ENCODE data around the gene SLC11A1.

SLC11A1 gene

DNA sequence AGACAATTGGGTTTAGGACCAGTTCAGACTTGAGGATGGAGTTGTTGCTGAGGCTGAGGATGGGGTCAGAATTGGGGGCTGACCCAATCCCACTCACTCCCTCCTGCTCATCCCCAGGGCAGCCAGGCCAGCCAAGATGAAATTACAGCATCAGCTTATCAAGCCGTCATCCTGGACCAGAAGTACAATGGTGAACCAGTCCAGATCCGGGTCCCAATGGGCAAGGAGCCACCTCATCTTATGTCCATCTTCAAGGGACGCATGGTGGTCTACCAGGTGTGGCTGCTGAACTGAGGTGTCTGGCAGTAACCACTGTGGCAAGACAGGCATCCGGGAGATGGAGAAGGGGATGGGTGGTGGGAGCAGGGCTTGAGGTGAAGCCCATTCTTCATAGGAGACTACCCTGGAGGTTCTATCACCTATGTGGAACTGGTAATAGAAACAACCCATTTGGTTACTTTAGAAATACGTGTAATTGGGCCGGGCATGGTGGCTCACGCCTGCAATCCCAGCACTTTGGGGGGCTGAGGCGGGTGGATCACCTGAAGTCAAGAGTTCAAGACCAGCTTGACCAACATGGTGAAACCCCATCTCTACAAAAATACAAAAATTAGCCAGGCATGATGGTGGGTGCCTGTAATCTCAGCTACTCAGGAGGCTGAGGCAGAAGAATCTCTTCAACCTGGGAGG is 50.7 kb downstream of the SLC11A1 start:
- DNase-seq = no peak

DNA sequence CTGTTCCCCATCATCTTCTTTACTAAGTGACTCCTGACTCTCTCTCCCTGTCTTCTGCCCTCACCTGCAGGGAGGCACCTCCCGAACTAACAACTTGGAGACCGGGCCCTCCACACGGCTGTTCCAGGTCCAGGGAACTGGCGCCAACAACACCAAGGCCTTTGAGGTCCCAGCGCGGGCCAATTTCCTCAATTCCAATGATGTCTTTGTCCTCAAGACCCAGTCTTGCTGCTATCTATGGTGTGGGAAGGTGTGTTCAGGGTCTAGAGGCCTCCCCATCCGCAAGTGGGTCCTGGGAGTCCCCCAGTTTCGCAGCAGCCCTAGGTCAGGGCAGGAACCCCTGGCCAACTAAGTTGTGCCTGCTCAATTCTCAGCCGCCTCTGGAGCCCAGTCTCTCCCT is 52.4 kb downstream of the SLC11A1 start:
- DNase-seq = no peak

DNA sequence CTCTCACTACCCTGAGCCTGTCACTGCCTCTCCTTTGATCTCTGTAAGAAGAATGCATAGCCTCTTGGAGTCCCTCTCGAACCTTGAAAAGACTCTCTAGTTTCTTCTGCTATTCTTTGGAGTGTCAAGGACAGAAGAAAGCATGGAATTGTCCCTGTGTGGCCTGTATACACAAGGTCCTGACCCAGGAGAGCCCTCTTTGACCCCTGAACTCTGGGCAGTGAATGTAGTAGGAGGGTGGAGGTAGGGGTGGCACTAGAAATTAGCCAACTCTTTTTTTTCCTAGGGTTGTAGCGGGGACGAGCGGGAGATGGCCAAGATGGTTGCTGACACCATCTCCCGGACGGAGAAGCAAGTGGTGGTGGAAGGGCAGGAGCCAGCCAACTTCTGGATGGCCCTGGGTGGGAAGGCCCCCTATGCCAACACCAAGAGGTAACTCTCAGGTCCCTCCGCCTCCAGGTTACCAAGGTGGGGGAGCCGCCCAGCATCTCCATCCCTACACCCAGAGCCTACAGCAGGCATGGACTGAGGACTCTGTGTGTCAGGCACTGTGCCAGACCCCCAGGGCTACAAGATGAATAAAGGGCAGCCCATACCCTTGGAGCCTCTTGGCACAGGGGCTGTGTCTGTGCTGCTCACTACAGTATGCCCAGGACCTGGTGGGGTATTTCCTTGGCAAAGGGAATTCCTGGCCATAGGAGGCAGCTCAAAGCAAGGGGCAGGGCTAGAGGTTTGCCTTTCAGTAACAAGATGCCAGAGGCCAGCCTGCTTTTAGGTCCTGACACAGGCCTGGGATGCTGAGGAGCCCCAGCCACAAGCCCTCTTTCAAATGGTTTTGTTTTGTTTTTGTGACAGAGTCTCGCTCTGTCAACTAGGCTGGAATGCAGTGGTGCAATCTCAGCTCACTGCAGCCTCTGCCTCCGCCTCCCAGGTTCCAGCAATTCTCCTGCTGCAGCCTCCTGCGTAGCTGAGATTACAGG is 53.2 kb downstream of the SLC11A1 start:
- no peak for DNase-seq

DNA sequence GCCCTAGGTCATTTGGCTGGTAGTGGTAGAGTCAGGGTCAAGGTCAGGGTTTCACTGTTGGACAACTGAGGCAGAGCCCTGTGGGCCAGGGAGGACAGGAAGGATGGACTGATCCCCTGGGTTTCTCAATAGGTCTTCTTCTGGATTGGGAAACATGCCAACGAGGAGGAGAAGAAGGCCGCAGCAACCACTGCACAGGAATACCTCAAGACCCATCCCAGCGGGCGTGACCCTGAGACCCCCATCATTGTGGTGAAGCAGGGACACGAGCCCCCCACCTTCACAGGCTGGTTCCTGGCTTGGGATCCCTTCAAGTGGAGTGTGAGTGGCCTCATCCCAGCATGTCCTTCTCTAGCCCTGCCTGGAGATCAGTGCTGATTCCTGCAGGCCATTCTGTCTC is 54.9 kb downstream of the SLC11A1 start:
- no peak for DNase-seq

DNA sequence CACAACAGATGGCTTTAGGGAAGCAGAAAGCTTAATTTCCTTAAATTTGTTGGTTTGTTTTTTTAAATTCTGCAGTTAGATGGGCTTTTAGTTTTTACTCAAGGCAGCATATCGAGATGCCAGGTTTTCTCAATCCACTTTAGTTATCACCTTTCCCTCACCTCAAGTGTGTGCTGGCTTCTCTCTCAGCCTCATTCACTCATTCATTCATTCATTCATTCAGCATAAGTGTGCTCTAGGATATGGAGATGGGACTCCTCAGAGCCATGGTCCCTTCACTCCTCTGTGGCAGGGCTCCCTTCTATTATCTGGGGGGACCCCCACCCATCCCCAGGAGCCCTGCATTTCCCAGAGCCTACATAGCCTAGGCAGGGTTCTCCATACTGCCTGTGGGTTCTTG is 55.9 kb downstream of the SLC11A1 start:
- no peak for DNase-seq

DNA sequence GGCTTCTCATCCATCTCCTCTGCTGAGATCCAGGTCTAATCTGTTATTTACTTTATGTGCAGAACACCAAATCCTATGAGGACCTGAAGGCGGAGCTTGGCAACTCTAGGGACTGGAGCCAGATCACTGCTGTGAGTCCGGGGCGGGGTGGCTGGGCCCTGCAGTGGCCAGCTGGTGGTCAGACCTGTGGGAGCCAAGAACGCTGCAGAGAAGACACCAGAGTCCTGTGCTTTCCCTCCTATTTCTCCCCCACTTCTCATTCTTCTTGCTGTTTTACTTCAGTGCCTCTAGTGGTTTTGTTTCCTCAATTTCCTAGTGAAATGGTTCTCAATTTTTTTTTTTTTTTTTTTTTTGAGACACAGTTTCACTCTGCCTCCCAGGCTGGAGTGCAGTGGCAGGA is 56.5 kb downstream of the SLC11A1 start:
- no peak for DNase-seq

DNA sequence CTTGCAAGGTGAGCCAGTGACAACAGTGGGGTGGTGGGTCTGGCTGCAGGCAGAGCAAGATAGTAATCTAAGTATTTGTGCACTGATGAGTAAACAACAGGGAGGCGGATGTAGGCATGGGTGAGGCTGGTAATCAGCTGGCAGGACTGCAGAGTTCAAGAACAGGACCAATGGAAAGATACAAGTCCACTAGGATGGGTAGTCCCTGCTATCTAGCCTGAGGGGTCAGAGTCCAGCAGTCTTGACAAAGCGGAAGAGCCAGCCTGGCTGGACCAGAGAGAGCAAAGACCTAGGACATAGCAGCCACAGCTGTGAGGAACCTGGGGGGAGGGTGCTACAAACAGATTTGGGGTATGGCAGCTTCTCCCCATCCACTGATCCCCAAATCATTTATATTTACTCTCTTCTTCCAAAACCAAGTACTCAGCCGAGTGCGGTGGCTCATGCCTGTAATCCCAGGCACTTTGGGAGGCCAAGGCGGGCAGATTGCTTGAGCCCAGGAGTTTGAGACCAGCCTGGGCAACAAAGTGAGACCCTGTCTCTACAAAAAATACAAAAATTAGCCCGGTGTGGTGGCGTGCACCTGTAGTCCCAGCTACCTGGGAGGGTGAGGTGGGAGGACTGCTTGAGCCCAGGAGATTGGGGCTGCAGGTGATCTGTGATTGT is 62.8 kb downstream of the SLC11A1 start:
- DNase-seq = no peak

DNA sequence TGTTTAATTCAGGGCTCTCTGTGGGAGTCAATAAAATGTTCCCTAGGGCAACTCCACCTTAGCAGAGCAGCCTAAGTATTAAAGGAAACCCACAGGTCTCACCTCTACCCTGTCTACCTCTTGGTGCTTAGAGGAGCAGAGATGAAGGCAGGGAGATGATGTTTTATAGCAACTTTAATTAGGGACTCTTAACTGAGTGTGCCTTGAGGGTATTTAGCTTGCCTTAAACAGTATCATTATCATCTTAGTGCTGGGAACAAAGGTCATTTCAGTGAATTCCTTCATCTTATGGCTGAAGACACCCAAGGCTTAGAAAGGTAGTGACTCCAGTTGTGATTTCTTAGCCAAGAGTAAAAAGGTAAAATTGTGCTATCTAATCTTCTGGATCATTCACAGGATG is 63.5 kb downstream of the SLC11A1 start:
- DNase-seq = no peak
